ENCODE results near the gene PPM1A.

PPM1A gene

GRCh38 chr14:60248697-60249318, at the start of gene PPM1A:
TSS of gene PPM1A (plus strand) at chr14:60249221. CDS start at chr14:60282704, 33,483 bp downstream.
- DNase-seq, result peak; percentile 86

GRCh38 chr14:60199321-60199720, 49.7 kb upstream of the PPM1A start:
- no peak for DNase-seq

- no peak for DNase-seq
These were observed 44.7 kb upstream of the PPM1A start for GRCh38 chr14:60204104-60204842.

GRCh38 chr14:60204843-60205774, 43.9 kb upstream of the PPM1A start:
- no peak for DNase-seq

- no peak for DNase-seq
These were observed 42.8 kb upstream of the PPM1A start for GRCh38 chr14:60206249-60206670.

- DNase-seq, result no peak
These were observed 42.0 kb upstream of the PPM1A start for GRCh38 chr14:60206837-60207533.

- DNase-seq, result no peak
These were observed 38.3 kb upstream of the PPM1A start for GRCh38 chr14:60210703-60211102.

- DNase-seq, result no peak
These were observed 37.9 kb upstream of the PPM1A start for GRCh38 chr14:60211153-60211552.

- no peak for DNase-seq
These were observed 36.3 kb upstream of the PPM1A start for GRCh38 chr14:60212503-60213371.

- no peak for DNase-seq
These were observed 35.0 kb upstream of the PPM1A start for GRCh38 chr14:60214003-60214402.

- no peak for DNase-seq
These were observed 34.5 kb upstream of the PPM1A start for GRCh38 chr14:60214415-60215126.

- DNase-seq, result no peak
These were observed 33.9 kb upstream of the PPM1A start for GRCh38 chr14:60215127-60215444.

- DNase-seq, result no peak
These were observed 33.3 kb upstream of the PPM1A start for GRCh38 chr14:60215520-60216420.

- no peak for DNase-seq
These were observed 31.3 kb upstream of the PPM1A start for GRCh38 chr14:60217713-60218112.

GRCh38 chr14:60220084-60220483, 28.9 kb upstream of the PPM1A start:
- DNase-seq, result no peak

- DNase-seq, result no peak
These were observed 28.1 kb upstream of the PPM1A start for GRCh38 chr14:60220917-60221316.

- DNase-seq, result no peak
These were observed 27.6 kb upstream of the PPM1A start for GRCh38 chr14:60221457-60221856.

- DNase-seq, result no peak
These were observed 26.2 kb upstream of the PPM1A start for GRCh38 chr14:60222820-60223219.

- DNase-seq, result no peak
These were observed 23.8 kb upstream of the PPM1A start for GRCh38 chr14:60225265-60225664.

- DNase-seq, result no peak
These were observed 22.7 kb upstream of the PPM1A start for GRCh38 chr14:60226298-60226697.
